HG03097 (cell line): ENCODE results near the gene ITIH3.

Source experiments
- ATAC-seq: cut with Tn5 transposase; IDR thresholded peaks from one replicate; pipeline ENCODE4 v1.9.1; 2021; ENCODE audit not compliant: unreplicated experiment, low FRiP score

The ITIH3 gene

GRCh38 chr3:52841981-52842340 is 47.4 kb downstream of the ITIH3 start:
- ATAC-seq: no peak

DNA sequence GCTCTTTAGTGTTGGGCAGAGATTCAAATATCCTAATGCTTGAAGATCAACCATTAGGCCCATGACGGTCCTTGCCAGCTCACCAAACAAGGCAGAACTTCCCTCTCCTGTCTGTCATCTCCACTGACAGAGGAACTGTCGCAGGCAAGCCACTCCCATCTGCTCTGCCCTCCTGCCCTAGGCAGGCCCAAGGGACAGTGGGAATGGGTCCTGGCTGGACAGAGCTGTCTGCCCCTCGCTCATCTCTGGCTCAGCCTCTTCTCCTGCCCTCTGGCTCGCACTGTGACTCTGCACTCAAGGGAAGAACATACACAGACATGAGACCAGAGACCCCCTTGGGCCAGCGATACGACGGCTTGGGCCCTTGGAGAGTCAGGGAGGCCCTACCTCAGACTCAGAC is 47.8 kb downstream of the ITIH3 start:
- no peak for ATAC-seq

DNA sequence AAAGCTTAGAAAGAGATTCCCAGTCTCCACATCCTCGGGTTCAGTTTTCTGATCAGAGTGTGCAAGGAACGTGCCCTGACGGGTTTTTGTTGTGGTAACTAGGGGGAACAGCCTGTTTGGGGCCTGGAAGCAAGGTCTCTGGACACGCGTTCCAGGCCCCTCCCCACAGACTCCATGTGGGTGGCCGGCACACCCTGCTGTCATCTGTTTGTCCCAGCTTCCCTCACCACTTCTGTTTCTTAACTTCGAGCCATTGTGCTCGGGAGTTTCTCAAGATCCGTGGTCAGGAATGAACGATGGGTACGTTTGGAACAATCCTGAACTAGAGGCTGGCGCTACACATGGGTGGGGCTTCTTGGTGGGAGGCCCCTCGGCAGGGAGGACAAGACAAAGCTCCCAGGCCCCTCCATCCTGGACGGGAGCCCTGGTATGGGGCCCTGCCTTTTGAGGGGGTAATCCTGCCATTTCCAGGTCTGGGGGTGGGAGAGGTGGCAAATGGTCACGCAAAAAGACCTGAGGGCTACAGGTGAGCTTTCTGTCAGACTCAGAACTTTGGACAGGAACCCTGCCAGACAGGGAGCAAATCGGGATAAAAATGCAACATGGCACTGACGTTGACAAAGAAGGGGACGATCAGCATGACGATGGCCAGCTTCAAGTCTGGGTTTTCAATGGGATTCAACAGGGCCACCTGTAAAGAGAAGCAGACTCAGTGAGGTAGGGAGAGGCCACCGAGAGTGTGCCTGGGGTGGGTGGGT is 48.7 kb downstream of the ITIH3 start:
- no peak for ATAC-seq

DNA sequence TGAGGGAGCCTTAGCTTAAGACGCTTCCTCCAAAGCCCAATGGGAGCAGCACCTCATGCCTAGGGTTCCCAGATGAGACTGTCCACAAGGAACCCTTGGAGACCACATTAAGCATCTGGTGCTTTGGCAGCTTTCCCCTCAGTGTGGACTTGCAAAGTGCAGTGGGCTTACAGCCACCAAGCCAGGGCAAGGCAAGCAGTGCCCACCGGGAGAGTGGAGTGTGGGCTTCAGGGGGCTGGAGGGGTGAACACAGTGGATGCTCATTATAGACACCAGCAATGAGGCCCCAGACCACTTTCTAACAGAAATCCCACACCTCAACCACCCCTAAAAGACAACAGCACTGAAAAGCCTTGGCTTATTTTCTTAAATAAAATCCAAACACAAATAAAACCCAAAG is 49.3 kb downstream of the ITIH3 start:
- no peak for ATAC-seq

- no peak for ATAC-seq
Observed at GRCh38 chr3:52844290-52844975, 49.8 kb downstream of the ITIH3 start.

- ATAC-seq: no peak
Observed at GRCh38 chr3:52845157-52845556, 50.6 kb downstream of the ITIH3 start.

GRCh38 chr3:52845691-52846431 is 51.3 kb downstream of the ITIH3 start:
- ATAC-seq: no peak

DNA sequence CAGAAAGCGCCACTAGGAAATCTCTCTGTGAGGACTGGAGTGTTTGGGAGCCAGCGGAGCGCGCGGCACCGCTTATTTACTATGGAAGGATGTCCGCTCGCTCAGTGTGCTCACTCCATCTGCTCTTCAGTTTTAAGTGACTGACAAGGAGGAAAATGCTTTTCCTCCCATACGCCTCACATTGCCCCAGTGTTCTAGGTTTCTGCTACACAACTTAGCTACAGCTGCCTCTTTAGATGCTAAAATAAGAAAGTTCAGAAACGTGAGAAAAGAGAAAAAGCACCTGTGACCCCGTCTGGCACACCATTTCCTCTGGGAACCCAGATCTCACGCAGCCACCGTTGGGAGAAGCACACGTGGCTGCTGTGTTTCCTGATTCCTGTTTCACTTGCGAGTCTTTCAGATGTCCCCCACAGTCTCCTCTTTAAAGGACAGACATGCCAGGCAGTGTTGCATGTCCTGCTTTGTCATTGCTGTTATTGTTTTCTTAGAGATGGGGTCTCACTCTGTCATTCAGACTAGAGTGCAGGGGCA is 51.9 kb downstream of the ITIH3 start:
- ATAC-seq: no peak

GRCh38 chr3:52847241-52847640 is 52.6 kb downstream of the ITIH3 start:
- no peak for ATAC-seq

GRCh38 chr3:52847726-52848125 is 53.1 kb downstream of the ITIH3 start:
- no peak for ATAC-seq

GRCh38 chr3:52848617-52849016 is 54.0 kb downstream of the ITIH3 start:
- ATAC-seq: no peak

- ATAC-seq: no peak
Observed at GRCh38 chr3:52849656-52850055, 55.1 kb downstream of the ITIH3 start.

DNA sequence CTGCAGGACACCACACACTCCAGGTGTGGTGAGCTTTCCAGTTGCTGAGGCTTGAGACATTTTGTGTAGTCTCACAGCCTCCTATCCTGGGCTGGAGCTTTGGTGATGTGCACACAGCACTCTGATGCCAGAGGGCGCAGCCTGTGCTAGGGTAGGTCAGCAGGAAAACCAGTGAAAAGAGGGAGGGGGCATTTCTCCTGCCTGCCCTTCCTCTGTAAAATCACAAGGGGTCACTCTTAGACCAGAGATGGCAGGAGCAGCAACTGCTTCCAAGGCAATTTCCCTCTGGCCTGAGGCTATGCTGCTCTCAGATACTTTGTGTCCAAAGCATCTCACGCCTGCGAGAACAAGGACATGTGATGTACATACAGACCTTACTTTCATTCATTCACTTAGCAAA is 56.8 kb downstream of the ITIH3 start:
- no peak for ATAC-seq

DNA sequence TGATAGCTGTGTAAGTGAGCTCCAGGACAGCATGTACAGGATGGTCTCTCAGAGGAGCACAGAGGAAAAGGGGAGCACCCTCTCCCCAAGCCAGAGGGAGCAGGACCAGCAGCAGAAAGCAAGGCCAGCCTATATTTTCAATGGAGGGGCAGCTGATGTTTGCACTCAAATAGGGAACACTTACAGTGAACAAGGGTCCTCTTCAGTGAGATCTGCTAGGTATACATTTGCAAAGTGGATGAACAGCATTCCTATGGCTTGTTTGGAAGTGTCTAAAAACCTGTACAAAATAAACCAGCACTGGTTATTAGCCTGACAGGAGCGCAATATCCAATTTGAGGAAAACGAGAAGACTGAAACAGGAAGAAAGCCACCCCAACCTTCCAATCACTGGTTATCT is 57.8 kb downstream of the ITIH3 start:
- ATAC-seq: no peak

DNA sequence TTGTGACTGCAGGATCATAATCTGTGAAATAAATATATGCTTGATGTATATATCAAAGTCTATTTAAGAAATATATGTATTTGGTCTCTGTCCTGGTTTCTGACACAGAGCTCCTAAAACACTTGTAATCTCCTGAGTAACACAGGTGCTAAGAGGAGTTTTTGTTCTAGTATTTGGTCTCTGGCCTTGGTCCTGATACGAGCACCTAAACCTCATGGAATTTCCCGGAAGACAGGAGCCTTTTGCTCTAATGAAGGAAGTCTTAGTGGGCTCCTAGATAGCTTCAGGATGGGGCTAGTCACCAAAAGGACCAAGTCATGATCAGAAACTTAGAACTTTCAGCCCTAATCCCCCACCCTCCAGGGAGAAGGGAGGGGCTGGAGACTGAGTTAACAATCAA is 59.4 kb downstream of the ITIH3 start:
- no peak for ATAC-seq

DNA sequence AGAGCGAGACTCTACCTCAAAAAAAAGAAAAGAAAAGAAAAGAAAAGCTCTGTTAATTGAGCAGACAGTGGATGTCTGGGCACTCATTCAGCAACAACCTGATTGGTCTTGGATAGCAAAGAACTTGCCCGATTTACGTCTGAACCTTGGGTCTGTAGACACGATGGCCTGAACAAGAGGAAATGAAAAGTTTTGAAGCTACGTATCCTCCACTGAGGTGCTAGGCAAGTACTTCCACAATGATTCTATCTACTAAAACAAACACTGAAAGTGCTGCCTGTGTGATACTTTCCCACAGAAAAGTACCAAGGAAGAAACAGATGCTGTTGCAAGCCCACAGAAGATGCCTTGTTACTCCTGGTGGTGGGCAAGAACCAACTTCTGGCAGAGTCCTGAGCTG is 62.1 kb downstream of the ITIH3 start:
- no peak for ATAC-seq

- no peak for ATAC-seq
Observed at GRCh38 chr3:52857133-52857532, 62.5 kb downstream of the ITIH3 start.

DNA sequence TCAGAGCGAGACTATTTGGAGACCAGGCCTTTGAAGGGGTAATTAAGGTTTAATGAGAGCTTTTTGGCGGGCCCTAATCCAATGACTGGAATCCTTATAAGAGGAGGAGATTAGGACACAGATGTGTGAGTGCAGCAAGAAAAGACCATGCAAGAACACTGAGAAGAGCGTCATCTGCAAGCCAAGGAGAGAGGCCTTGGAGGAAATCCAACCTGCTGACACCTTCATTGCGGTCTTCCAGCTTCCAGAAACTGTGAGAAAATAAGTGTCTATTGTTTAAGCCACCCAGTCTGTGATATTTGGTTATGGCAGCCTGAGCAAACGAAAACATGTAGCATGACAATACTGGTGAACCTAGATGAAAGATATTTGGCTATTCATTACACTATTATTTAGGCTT is 63.3 kb downstream of the ITIH3 start:
- ATAC-seq: no peak
